HepG2 (cell line): ENCODE measurements around the gene KRT12. TPM values are rescaled to one million over a fixed set of nuclear protein-coding genes. Genes with fewer than 3 reads are reported as not detected.

ENCODE experiments used
- ATAC-seq: fragments of 200-7000 bp; cut with Tn5 transposase; 3 replicates; pipeline ENCODE4 v1.9.1; 2020; ENCODE audit warnings: mild to moderate bottlenecking, moderate library complexity
- BruUV-seq: library from RNA; stranded (reverse); fragments of 400-500 nt; replicated peaks from 2 replicates; lab custom pipeline; 2021; lab: Mats Ljungman, UMichigan
- CTCF ChIA-PET: fragments of 300-600 bp; formaldehyde crosslinking; extraction: SDS; loops from one replicate; lab custom pipeline; 2021; ENCODE audit warnings: low total read pairs, inconsistent platforms, low intra/inter-chr PET ratio; lab: Yijun Ruan, JAX
- POLR2A ChIA-PET: fragments of 350-600 bp; sonication (Branson Sonifier 250); formaldehyde crosslinking; loops from one replicate; lab custom pipeline; 2020; ENCODE audit warnings: antibody characterized with exemption, inconsistent platforms; lab: Yijun Ruan, JAX
- DNase-seq: peaks from one replicate; pipeline ENCODE4 v3.0.0-alpha.2; 2015; ENCODE audit warnings: low spot score
- FAIRE-seq: peaks from 3 replicates; lab custom pipeline; 2011; peaks lifted over from hg19 to GRCh38; lab: Jason Lieb, UNC
- H2AFZ ChIP-seq: one replicate; pipeline ENCODE4 v1.6.1; 2011; ENCODE audit warnings: low read length, inconsistent platforms
- H3K27ac ChIP-seq: fragments of 300-600 bp; 3 replicates; pipeline ENCODE4 v1.8.0; 2011; ENCODE audit warnings: mixed run types, mild to moderate bottlenecking, mixed read lengths, low read length, inconsistent platforms; ENCODE audit not compliant: insufficient read depth; ENCODE audit errors: extremely low read length
- H3K27me3 ChIP-seq, 2 experiments: fragments of 200-600 bp in 1 of 2; 2 replicates in 1 of 2; 3 replicates in 1 of 2; pipeline versions ENCODE4 v1.6.0 to v1.8.0; 2011; ENCODE audit warnings: low read length in 2 of 2, mild to moderate bottlenecking in 2 of 2, moderate library complexity in 2 of 2, inconsistent platforms in 1 of 2; ENCODE audit not compliant: insufficient read depth in 2 of 2, control insufficient read depth in 1 of 2
- H3K36me3 ChIP-seq, 2 experiments: fragments of 200-600 bp in 1 of 2; replicated peaks in 1 of 2; 2 replicates in 1 of 2; 3 replicates in 1 of 2; pipeline versions ENCODE4 v1.5.1 to v1.8.0; 2011; ENCODE audit warnings: low read length in 2 of 2, inconsistent platforms in 1 of 2; ENCODE audit not compliant: insufficient read depth in 2 of 2, control insufficient read depth in 1 of 2
- H3K4me1 ChIP-seq: 2 replicates; pipeline ENCODE4 v1.5.1; 2012; ENCODE audit warnings: low read length, inconsistent platforms; ENCODE audit not compliant: insufficient read depth
- H3K4me2 ChIP-seq: 2 replicates; pipeline ENCODE4 v1.6.0; 2011; ENCODE audit warnings: low read depth, low read length, inconsistent platforms
- H3K4me3 ChIP-seq, 3 experiments: fragments of 200-600 bp in 1 of 3; sonication (generic), shearing (Covaris generic) in 1 of 3; replicated peaks in 1 of 3; 2 replicates each; pipeline ENCODE4 v1.5.1; 2011 to 2016; ENCODE audit warnings: low read length in 3 of 3, inconsistent platforms in 2 of 3, low read depth in 2 of 3, mild to moderate bottlenecking in 2 of 3, control low read depth in 1 of 3, mixed read lengths in 1 of 3; ENCODE audit not compliant: insufficient read depth in 1 of 3
- H3K79me2 ChIP-seq: one replicate; pipeline ENCODE4 v1.6.1; 2011; ENCODE audit warnings: low read length, inconsistent platforms; ENCODE audit not compliant: insufficient read depth
- H3K9ac ChIP-seq: 2 replicates; pipeline ENCODE4 v1.6.0; 2011; ENCODE audit warnings: mild to moderate bottlenecking, low read depth, low read length, inconsistent platforms; ENCODE audit not compliant: insufficient read depth
- H3K9me3 ChIP-seq: 2 replicates; pipeline ENCODE4 v1.5.1; 2012; ENCODE audit warnings: mild to moderate bottlenecking, low read length
- H4K20me1 ChIP-seq: 2 replicates; pipeline ENCODE4 v1.6.0; 2011; ENCODE audit warnings: inconsistent platforms, mild to moderate bottlenecking, low read length, moderate library complexity; ENCODE audit not compliant: insufficient read depth
- GFI1 ChIP-seq: sonication (generic); formaldehyde crosslinking; IDR thresholded peaks from 2 replicates; pipeline ENCODE4 v1.5.0; 2020; ENCODE audit warnings: missing genetic modification reagents, mild to moderate bottlenecking, borderline replicate concordance
- MTA3 ChIP-seq: sonication (generic); formaldehyde crosslinking; IDR thresholded peaks from 2 replicates; pipeline ENCODE4 v1.4.0; 2020; ENCODE audit warnings: missing genetic modification reagents
- PCBP2 ChIP-seq: fragments of 200-400 bp; formaldehyde crosslinking; optimal IDR thresholded peaks from 2 replicates; pipeline ENCODE3; 2018; ENCODE audit warnings: low read length, low read depth; ENCODE audit not compliant: poor library complexity, severe bottlenecking
- POGZ ChIP-seq: sonication (generic); formaldehyde crosslinking; IDR thresholded peaks from 2 replicates; pipeline ENCODE4 v1.4.0; 2020; ENCODE audit warnings: mild to moderate bottlenecking, missing genetic modification reagents
- TOE1 ChIP-seq: sonication (generic); formaldehyde crosslinking; IDR thresholded peaks from 2 replicates; pipeline ENCODE4 v1.4.0; 2020; ENCODE audit warnings: mild to moderate bottlenecking, missing genetic modification reagents
- ZKSCAN5 ChIP-seq: sonication (generic); formaldehyde crosslinking; IDR thresholded peaks from 2 replicates; pipeline ENCODE4 v1.5.1; 2020; ENCODE audit warnings: mild to moderate bottlenecking, missing genetic modification reagents
- ZNF142 ChIP-seq: sonication (generic); formaldehyde crosslinking; IDR thresholded peaks from 2 replicates; pipeline ENCODE4 v1.4.0; 2020; ENCODE audit warnings: missing genetic modification reagents
- ZNF33B ChIP-seq: sonication (generic); formaldehyde crosslinking; IDR thresholded peaks from 2 replicates; pipeline ENCODE4 v1.5.1; 2020; ENCODE audit warnings: mild to moderate bottlenecking, missing genetic modification reagents
- ZNF503 ChIP-seq: sonication (generic); formaldehyde crosslinking; IDR thresholded peaks from 2 replicates; pipeline ENCODE4 v1.4.0; 2020; ENCODE audit warnings: missing genetic modification reagents
- ZNF788 ChIP-seq: sonication (generic); formaldehyde crosslinking; IDR thresholded peaks from 2 replicates; pipeline ENCODE4 v1.5.0; 2020; ENCODE audit warnings: mild to moderate bottlenecking, missing genetic modification reagents, borderline replicate concordance
- ZNF800 ChIP-seq: sonication (generic); formaldehyde crosslinking; IDR thresholded peaks from 2 replicates; pipeline ENCODE4 v1.4.0; 2020; ENCODE audit warnings: missing genetic modification reagents
- WGBS: methylation state at CpG from one replicate; pipeline ENCODE4 v1.1.6; 2017; ENCODE audit warnings: low lambda C conversion rate; 5-methylcytosine and 5-hydroxymethylcytosine counted together
- in situ Hi-C: cut with HindIII; loops from 2 replicates; pipeline ENCODE4 v1.10.0; 2017; ENCODE audit warnings: low pct_unique_long_range_greater_than_20kb; ENCODE audit not compliant: extremely low pct_ligation_motif_present
- intact Hi-C: fragments of 100-400 bp; cut with micrococcal nuclease; formaldehyde crosslinking; loops from one replicate; pipeline ENCODE4 v1.10.0; 2022; ENCODE audit not compliant: unreplicated experiment
- polyA plus RNA-seq, 8 experiments: library from polyadenylated mRNA; depleted of rRNA in 3 of 8; stranded (reverse) in 7 of 8; unstranded in 1 of 8; fragments of >200 nt; fragmentation: Illumina TruSeq in 4 of 8; extraction: Trizol in 4 of 8; gene quantifications; 2 replicates each; pipeline versions ENCODE4 v1.2.1 to v1.2.3, GENCODE V29; 2011 to 2016; ENCODE audit warnings: low read depth in 4 of 8, missing spikeins in 1 of 8, mixed read lengths in 1 of 8; ENCODE audit not compliant: insufficient read depth in 1 of 8
- total RNA-seq, 5 experiments: library from RNA; depleted of rRNA; stranded (reverse); fragments of >200 nt; fragmentation: Illumina TruSeq; extraction: Trizol; gene quantifications; 2 replicates each; pipeline ENCODE4 v1.2.3, GENCODE V29; 2016; ENCODE audit warnings: low read depth in 1 of 5

Gene KRT12
- total and polyA plus RNA-seq, 2 of the 13 experiments (the other 11 are each of a cell fraction or from before 2014, with no cell fraction given): 0.07 to 0.09 TPM

GRCh38 chr17:40824015-40824832 is 42.8 kb downstream of the KRT12 start:
- ChIA-PET POLR2A (no interaction called here), CTCF (no interaction called here)
- peaks cover 14% of the 10 kb centered on the region for H3K4me1 ChIP-seq
- H2AFZ ChIP-seq: no peak overlapping the region
- peaks cover 25% of the 10 kb centered on the region for H3K79me2 ChIP-seq
- no peak for ATAC-seq
- no TSS peak for BruUV-seq
- no peak overlapping the region for H3K27ac ChIP-seq
- no peak for FAIRE-seq
- H3K9ac ChIP-seq: no peak overlapping the region
- DNase-seq: no peak
- H3K9me3 ChIP-seq: no peaks in the 10 kb centered on the region
- TF ChIP-seq POGZ (CRISPR knock-in tag): no peak
- TF ChIP-seq PCBP2: no peak
- no peak for TF ChIP-seq GFI1 (CRISPR knock-in tag)
- TF ChIP-seq TOE1 (CRISPR knock-in tag): no peak
- TF ChIP-seq ZNF142 (CRISPR knock-in tag): no peak
- TF ChIP-seq ZNF33B (CRISPR knock-in tag): no peak
- TF ChIP-seq ZNF800 (CRISPR knock-in tag): no peak
- TF ChIP-seq ZNF788: no peak
- no peak for TF ChIP-seq MTA3 (CRISPR knock-in tag)
- TF ChIP-seq ZKSCAN5 (CRISPR knock-in tag): no peak
- no peak for TF ChIP-seq ZNF503 (CRISPR knock-in tag)
- TF ChIP-seq, all 625 proteins: peak for 0
- Histone ChIP-seq H3K4me2 (no peak overlapping the region), H4K20me1 (no peaks in the 10 kb centered on the region), H3K36me3 (peaks cover 0 to 6% of the 10 kb centered on the region in 2 experiments; a peak in 2 of 5 replicates), H3K27me3 (no peaks in the 10 kb centered on the region; a peak in 1 of 5 replicates), H3K4me3 (no peak overlapping the region)
- in situ Hi-C loops: no loop called here
- 98% methylated on average over 1 of the region's 1 CpG for WGBS
- intact Hi-C loops: no loop called here
